ENCODE measurements around the gene PCSK4.

PCSK4 gene

DNA sequence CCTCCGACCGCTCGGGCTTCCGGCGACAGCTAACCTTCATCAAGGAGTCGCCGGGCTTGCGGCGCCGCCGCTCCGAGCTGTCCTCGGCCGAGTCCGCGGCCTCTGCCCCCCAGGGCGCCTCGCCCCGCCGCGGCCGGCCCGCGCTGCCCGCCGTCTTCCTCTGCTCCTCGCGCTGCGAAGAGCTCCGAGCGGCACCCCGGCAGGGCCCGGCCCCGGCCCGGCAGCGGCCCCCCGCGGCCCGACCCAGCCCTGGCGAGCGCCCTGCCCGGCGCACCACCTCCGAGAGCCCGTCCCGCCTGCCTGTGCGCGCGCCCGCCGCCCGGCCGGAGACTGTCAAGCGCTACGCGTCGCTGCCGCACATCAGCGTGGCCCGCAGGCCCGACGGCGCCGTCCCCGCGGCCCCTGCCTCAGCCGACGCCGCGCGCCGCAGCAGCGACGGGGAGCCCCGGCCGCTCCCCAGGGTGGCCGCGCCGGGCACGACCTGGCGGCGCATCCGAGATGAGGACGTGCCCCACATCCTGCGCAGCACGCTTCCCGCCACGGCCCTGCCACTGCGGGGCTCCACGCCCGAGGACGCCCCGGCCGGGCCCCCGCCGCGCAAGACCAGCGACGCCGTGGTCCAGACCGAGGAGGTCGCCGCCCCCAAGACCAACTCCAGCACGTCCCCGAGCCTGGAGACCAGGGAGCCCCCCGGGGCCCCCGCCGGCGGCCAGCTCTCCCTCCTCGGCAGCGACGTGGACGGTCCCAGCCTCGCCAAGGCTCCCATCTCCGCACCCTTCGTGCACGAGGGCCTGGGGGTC lies 20.7 kb downstream of the PCSK4 start:
- DNase-seq: peak; percentile 49

GRCh38 chr19:1468821-1469254 lies 21.3 kb downstream of the PCSK4 start:
- peak; percentile 60 for DNase-seq

DNA sequence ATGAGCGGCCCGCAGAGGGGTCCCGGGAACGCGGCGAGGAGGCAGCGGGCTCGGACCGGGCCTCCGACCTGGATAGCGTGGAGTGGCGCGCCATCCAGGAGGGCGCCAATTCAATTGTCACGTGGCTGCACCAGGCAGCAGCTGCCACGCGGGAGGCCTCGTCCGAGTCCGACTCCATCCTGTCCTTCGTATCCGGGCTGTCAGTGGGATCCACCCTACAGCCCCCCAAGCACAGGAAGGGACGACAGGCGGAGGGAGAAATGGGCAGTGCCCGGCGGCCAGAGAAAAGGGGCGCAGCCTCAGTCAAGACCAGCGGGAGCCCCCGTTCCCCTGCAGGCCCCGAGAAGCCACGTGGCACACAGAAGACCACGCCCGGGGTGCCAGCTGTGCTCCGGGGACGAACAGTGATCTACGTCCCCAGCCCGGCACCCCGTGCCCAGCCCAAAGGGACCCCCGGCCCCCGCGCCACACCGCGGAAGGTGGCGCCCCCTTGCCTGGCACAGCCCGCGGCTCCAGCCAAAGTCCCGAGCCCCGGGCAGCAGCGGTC lies 21.8 kb downstream of the PCSK4 start:
- no peak for DNase-seq

DNA sequence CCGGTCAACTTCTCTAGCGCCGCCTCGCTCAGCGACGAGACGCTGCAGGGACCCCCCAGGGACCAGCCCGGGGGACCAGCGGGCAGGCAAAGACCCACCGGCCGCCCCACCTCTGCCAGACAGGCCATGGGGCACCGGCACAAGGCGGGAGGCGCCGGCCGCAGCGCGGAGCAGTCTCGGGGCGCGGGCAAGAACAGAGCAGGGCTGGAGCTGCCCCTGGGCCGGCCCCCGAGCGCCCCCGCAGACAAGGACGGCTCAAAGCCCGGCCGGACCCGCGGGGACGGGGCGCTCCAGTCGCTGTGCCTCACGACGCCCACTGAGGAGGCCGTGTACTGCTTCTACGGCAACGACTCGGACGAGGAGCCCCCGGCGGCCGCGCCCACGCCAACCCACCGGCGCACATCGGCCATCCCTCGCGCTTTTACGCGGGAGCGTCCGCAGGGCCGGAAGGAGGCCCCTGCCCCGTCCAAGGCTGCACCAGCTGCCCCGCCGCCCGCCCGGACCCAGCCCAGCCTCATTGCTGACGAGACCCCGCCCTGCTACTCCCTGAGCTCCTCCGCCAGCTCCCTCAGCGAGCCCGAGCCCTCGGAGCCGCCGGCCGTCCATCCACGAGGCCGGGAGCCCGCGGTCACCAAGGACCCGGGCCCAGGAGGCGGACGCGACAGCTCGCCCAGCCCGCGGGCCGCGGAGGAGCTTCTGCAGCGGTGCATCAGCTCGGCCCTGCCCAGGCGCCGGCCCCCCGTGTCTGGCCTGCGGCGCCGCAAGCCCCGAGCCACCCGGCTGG lies 22.5 kb downstream of the PCSK4 start:
- DNase-seq: no peak

DNA sequence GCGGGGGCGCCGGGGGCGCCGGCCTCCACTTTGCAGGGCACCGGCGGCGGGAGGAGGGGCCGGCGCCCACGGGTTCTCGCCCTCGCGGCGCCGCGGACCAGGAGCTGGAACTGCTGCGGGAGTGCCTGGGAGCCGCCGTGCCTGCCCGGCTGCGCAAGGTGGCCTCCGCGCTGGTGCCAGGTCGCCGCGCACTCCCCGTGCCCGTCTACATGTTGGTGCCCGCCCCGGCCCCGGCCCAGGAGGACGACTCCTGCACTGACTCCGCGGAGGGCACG lies 23.0 kb downstream of the PCSK4 start:
- DNase-seq: no peak

- DNase-seq: no peak
Observed at GRCh38 chr19:1466461-1467214, 23.5 kb downstream of the PCSK4 start.

GRCh38 chr19:1466018-1466460 lies 24.1 kb downstream of the PCSK4 start:
- no peak for DNase-seq

DNA sequence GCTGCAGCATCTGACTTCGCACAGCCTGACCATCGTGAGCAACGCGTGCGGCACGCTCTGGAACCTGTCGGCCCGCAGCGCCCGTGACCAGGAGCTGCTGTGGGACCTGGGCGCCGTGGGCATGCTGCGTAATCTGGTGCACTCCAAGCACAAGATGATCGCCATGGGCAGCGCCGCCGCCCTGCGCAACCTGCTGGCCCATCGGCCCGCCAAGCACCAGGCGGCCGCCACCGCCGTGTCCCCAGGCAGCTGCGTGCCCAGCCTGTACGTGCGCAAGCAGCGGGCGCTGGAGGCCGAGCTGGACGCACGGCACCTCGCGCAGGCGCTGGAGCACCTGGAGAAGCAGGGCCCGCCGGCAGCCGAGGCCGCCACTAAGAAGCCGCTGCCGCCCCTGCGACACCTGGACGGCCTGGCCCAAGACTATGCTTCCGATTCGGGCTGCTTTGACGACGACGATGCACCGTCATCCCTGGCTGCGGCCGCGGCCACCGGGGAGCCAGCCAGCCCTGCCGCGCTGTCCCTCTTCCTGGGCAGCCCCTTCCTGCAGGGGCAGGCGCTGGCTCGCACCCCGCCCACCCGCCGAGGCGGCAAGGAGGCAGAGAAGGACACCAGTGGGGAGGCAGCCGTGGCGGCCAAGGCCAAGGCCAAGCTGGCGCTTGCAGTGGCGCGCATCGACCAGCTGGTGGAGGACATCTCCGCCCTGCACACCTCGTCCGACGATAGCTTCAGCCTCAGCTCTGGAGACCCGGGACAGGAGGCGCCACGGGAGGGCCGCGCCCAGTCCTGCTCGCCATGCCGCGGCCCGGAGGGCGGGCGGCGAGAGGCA lies 24.7 kb downstream of the PCSK4 start:
- DNase-seq: peak; percentile 54

GRCh38 chr19:1461862-1462261 lies 28.3 kb downstream of the PCSK4 start:
- DNase-seq: no peak

GRCh38 chr19:1460033-1460995 lies 29.8 kb downstream of the PCSK4 start:
- DNase-seq: no peak

- no peak for DNase-seq
Observed at GRCh38 chr19:1459479-1459878, 30.7 kb downstream of the PCSK4 start.

GRCh38 chr19:1457892-1458291 lies 32.3 kb downstream of the PCSK4 start:
- DNase-seq: no peak

GRCh38 chr19:1457031-1457739 lies 33.0 kb downstream of the PCSK4 start:
- no peak for DNase-seq

DNA sequence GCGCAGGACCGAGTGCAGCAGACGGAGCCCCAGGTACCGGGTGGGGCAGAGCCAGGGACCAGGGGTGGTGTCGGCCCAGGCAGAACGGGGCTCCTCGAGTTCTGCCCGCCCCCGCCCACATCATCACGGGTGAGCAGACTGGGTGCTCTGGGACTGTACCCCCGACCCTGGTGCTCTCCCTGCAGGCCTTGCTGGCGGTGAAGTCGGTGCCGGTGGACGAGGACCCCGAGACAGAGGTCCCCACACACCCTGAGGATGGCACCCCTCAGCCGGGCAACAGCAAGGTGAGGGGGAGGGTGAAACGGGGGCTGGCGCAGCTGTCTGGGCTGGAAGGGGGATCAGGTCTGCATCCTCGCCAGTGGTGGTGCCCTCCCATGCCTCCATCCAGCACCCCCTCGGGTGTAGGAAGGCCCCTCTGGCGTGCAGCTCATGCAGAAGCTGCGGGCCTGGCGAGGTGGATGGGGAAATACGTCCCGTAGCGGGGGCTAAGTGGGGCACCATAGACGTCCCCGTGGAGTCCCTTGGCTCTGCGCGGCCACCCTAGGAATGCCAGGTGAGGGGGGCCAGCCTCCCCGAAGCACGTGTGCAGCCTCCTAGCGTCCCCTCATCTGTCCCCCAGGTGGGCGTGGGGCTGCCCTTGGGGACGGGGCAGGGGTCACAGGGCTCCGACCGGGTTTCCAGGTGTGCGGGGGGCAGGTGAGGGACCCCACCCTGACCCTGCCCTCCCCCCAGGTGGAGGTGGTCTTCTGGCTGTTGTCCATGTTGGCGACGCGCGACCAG lies 33.8 kb downstream of the PCSK4 start:
- no peak for DNase-seq

GRCh38 chr19:1455336-1456120 lies 34.6 kb downstream of the PCSK4 start:
- DNase-seq: peak; percentile 77

- DNase-seq: no peak
Observed at GRCh38 chr19:1455002-1455335, 35.2 kb downstream of the PCSK4 start.

- DNase-seq: no peak
Observed at GRCh38 chr19:1453525-1454364, 36.4 kb downstream of the PCSK4 start.
